HG03097 (cell line): Measurements from ENCODE around the gene DMD.

Source experiments
- ATAC-seq: cut with Tn5 transposase; IDR thresholded peaks from one replicate; pipeline ENCODE4 v1.9.1; 2021; ENCODE audit not compliant: unreplicated experiment, low FRiP score

The DMD gene

GRCh38 chrX:33045882-33046281, 165.5 kb downstream of the DMD start:
- no peak for ATAC-seq

DNA sequence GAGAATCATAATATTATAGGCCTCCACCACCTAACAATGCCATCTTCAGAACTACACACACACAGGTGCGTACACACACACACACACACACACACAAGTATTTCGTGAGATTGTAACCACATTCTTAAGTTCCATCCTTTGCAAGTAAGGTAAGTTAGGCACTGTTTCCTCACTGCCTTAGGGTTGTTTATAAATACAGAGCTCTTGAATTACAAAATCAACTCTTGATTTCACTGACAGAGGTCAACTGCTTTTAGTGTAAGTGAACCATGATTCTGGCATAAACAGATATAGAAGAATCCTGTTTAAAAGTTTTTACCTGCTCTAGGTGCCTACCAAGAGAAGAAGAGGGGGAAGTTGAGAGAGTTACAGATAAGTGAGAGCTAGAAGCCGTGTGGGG, 166.1 kb downstream of the DMD start:
- ATAC-seq = no peak

- ATAC-seq = no peak
These were observed 170.2 kb downstream of the DMD start for GRCh38 chrX:33041141-33041540.

GRCh38 chrX:33032700-33033099, 178.6 kb downstream of the DMD start:
- ATAC-seq = no peak

GRCh38 chrX:33014949-33015348, 196.4 kb downstream of the DMD start:
- ATAC-seq = no peak

GRCh38 chrX:33014086-33014485, 197.3 kb downstream of the DMD start:
- ATAC-seq = no peak

- no peak for ATAC-seq
These were observed 210.2 kb downstream of the DMD start for GRCh38 chrX:33001107-33001506.

DNA sequence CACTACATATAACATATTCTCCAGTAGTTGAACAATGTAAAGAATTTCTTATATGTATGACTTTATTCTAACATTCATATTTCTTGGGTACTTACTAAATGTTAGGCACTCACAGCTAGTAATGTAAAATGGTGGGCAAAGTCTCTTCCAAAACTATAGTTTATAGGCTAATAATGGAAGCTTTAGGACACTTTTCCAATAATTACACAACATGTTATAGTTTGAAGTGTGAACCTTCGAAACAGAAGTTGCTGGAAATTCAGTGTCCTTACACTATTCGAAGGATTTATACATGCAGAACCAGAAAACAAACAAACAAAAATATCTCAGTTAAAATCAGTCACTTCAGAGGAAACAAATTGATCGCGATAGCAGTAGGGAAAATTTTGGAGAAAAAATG, 212.6 kb downstream of the DMD start:
- no peak for ATAC-seq

GRCh38 chrX:32995427-32995826, 215.9 kb downstream of the DMD start:
- no peak for ATAC-seq

- no peak for ATAC-seq
These were observed 224.2 kb downstream of the DMD start for GRCh38 chrX:32987142-32987541.

DNA sequence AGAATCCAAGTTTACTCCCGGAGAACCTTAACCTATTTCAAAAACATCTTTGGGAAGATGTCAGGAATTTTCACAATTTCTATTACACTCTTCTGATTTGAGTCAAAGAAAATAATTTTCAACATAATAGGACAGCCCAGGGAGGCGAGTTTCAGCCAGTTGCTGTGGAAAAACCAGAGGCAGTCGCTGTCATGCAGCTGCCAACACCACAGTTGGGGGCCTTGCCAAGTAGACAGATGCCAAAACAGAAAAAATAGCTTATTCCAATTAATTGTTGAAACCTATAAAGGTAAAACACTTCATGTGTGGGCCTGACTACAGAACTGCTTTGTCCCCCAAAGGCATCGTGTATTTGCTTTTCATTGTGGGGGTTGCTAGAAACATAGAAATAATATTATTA, 225.8 kb downstream of the DMD start:
- no peak for ATAC-seq

DNA sequence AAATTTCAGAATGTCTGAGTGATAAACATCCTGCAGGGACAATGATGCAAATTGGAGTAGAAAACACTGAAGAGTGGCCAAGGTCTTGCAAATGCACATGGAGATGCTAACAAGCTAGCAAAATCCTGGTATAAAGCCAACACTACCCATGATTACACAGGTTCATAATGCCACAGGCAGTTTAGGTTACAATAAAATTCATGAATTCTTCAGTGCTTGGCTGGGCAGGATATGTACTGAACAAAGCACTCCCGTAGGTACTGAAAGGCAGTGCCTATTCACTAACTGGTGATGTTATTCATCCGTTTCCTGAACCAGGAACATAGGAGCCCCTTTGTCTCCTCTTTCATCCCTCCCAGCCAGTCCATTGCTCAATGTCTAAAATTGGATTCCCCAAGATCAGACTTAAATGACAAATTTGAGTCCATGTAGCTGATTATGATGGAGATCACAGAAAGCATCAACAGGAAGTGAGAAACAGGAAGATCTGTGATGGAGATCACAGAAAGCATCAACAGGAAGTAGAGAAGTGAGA, 244.5 kb downstream of the DMD start:
- ATAC-seq = no peak

GRCh38 chrX:32954125-32954524, 257.2 kb downstream of the DMD start:
- no peak for ATAC-seq

DNA sequence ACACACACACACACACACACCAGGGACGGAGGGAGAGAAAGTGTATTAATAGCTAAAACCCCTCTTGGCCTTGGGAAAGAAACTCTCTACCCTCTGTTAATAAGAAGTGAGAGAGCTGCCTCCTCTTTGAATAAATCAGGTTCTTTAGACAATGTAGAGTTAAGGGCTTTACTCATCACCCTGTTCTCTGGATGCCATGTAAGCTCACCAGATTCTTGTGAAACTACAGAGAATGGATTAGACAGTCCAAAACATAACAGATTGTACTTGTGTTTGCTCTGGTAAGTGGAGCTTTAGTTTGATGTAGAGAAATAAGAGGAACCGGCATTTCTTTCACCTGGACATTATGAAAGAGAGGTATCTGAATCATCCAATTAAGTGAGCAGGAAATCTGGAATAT, 263.2 kb downstream of the DMD start:
- ATAC-seq = no peak

- ATAC-seq = no peak
These were observed 274.3 kb downstream of the DMD start for GRCh38 chrX:32937043-32937442.

GRCh38 chrX:32933548-32933947, 277.8 kb downstream of the DMD start:
- ATAC-seq = no peak

- ATAC-seq = no peak
These were observed 282.3 kb downstream of the DMD start for GRCh38 chrX:32929040-32929439.

DNA sequence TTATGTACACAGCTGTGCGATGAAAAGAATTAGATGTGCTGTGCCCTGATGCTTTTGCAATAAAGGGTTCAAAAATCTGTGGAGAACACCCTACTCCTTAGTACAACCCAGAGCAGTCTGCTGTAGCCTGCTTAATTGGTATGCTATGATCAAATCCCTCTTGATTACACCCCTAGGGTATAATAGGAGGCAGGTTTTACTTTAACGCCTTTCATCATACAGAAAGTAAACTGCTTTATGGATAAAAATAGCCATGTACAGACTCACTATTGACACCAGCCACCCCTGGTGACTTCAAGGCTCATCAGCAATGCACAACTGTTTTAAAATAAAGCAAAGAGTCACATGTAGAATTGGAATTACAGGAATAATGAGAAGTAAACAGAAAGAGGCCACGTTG, 315.3 kb downstream of the DMD start:
- no peak for ATAC-seq

DNA sequence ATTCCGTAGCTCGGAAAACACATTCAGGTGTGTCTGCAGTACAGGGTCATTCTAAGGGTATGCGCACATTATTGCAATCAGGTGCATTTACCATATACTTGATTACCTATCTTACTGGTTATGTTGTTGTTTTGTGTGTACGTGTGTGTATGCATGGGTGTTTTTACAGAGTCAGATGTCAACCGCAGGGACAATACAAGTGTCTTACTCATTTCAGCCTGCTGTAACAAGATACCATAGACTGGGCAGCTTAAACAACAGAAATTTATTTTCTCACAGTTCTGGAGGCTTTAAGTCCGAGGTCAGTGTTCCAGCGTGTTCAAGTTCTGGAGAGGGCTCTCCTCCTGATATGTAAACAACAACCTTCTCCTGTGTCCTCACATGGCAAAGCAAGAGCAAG, 316.7 kb downstream of the DMD start:
- ATAC-seq = no peak

GRCh38 chrX:32893751-32894150, 317.6 kb downstream of the DMD start:
- no peak for ATAC-seq

GRCh38 chrX:32877592-32877991, 333.8 kb downstream of the DMD start:
- no peak for ATAC-seq

- ATAC-seq = no peak
These were observed 336.5 kb downstream of the DMD start for GRCh38 chrX:32874839-32875238.

GRCh38 chrX:32873786-32874185, 337.6 kb downstream of the DMD start:
- ATAC-seq = no peak
